H1 (cell line): ENCODE data around the gene TEX22. TPM values are rescaled to one million over a fixed set of nuclear protein-coding genes. Genes with fewer than 3 reads are reported as not detected.
A peak's percentile ranks its signal among the peaks of the same experiment; 100 is the strongest.

Experiments
- CTCF ChIA-PET: fragments of 300-600 bp; sonication (Branson Sonifier 250); formaldehyde crosslinking; loops from one replicate; lab custom pipeline; 2021; ENCODE audit not compliant: partially characterized antibody; lab: Charles Lee
- POLR2A ChIA-PET: fragments of 300-600 bp; sonication (Branson Sonifier 250); formaldehyde crosslinking; loops from one replicate; lab custom pipeline; 2021; ENCODE audit warnings: inconsistent platforms; ENCODE audit not compliant: partially characterized antibody; lab: Charles Lee
- DNase-seq, 2 experiments: peaks; one replicate each; pipeline versions ENCODE4 v3.0.0 to v3.0.0-alpha.2; 2010 to 2022; ENCODE audit warnings: low spot score in 2 of 2, low read depth in 1 of 2, mixed read lengths in 1 of 2
- FAIRE-seq: peaks from 2 replicates; lab custom pipeline; 2011; peaks lifted over from hg19 to GRCh38; lab: Jason Lieb, UNC
- H2AFZ ChIP-seq: 2 replicates; pipeline ENCODE4 v1.8.1; 2012; ENCODE audit warnings: low read length, inconsistent platforms
- H2AK5ac ChIP-seq: 2 replicates; pipeline ENCODE4 v1.6.1; 2013; ENCODE audit warnings: low read depth, low read length
- H2BK120ac ChIP-seq: replicated peaks from 2 replicates; pipeline ENCODE3; 2013; ENCODE audit warnings: low read depth, low read length, inconsistent platforms
- H2BK12ac ChIP-seq: 2 replicates; pipeline ENCODE4 v1.6.1; 2013; ENCODE audit warnings: low read depth, low read length
- H2BK15ac ChIP-seq: 2 replicates; pipeline ENCODE4 v1.6.1; 2013; ENCODE audit warnings: low read length
- H2BK20ac ChIP-seq: 2 replicates; pipeline ENCODE4 v1.6.1; 2013; ENCODE audit warnings: low read length
- H2BK5ac ChIP-seq: 2 replicates; pipeline ENCODE4 v1.6.1; 2013; ENCODE audit warnings: low read depth, low read length
- H3K14ac ChIP-seq: 2 replicates; pipeline ENCODE4 v1.6.1; 2013; ENCODE audit warnings: inconsistent platforms; ENCODE audit not compliant: insufficient read length
- H3K18ac ChIP-seq: 2 replicates; pipeline ENCODE4 v1.6.1; 2013; ENCODE audit warnings: low read length; ENCODE audit errors: extremely low read depth
- H3K23ac ChIP-seq: 2 replicates; pipeline ENCODE4 v1.6.1; 2013; ENCODE audit warnings: inconsistent platforms; ENCODE audit not compliant: insufficient read length
- H3K23me2 ChIP-seq: 2 replicates; pipeline ENCODE4 v1.6.1; 2013; ENCODE audit warnings: low read depth, low read length
- H3K27ac ChIP-seq: 2 replicates; pipeline ENCODE4 v1.6.1; 2011; ENCODE audit warnings: low read depth, low read length, inconsistent platforms
- H3K27me3 ChIP-seq, 4 experiments: replicated peaks in 1 of 4; 1 replicate in 1 of 4; 2 replicates in 3 of 4; pipeline versions ENCODE4 v1.6.1 to v1.8.1; 2011 to 2013; ENCODE audit warnings: low read length in 3 of 4, mild to moderate bottlenecking in 3 of 4, inconsistent platforms in 2 of 4, mixed read lengths in 2 of 4, moderate library complexity in 1 of 4; ENCODE audit not compliant: control insufficient read depth in 3 of 4, insufficient read depth in 3 of 4; ENCODE audit errors: extremely low read depth in 1 of 4
- H3K36me3 ChIP-seq, 4 experiments: 2 replicates each; pipeline versions ENCODE4 v1.6.1 to v1.8.1; 2011 to 2013; ENCODE audit warnings: mild to moderate bottlenecking in 4 of 4, low read length in 3 of 4, moderate library complexity in 2 of 4, control low read depth in 1 of 4, inconsistent platforms in 1 of 4; ENCODE audit not compliant: insufficient read depth in 4 of 4, control insufficient read depth in 2 of 4
- H3K4ac ChIP-seq: replicated peaks from 2 replicates; pipeline ENCODE3; 2013; ENCODE audit warnings: low read length, low read depth, mixed read lengths, inconsistent platforms; ENCODE audit not compliant: insufficient read length
- H3K4me1 ChIP-seq, 4 experiments: replicated peaks in 1 of 4; 1 replicate in 1 of 4; 2 replicates in 3 of 4; pipeline versions ENCODE4 v1.6.1 to v1.8.1; 2011 to 2013; ENCODE audit warnings: low read length in 3 of 4, inconsistent platforms in 2 of 4, mixed read lengths in 1 of 4; ENCODE audit not compliant: insufficient read depth in 4 of 4, control insufficient read depth in 3 of 4
- H3K4me2 ChIP-seq, 2 experiments: 2 replicates each; pipeline versions ENCODE4 v1.6.1 to v1.8.1; 2011 to 2013; ENCODE audit warnings: low read depth in 2 of 2, low read length in 2 of 2, control low read depth in 1 of 2, inconsistent platforms in 1 of 2, mild to moderate bottlenecking in 1 of 2; ENCODE audit not compliant: insufficient read depth in 1 of 2
- H3K4me3 ChIP-seq, 4 experiments: fragments of 200-600, 300-600 bp in 1 of 4; sonication (generic), shearing (Covaris generic), sonication (Bioruptor Twin) in 1 of 4; 2 replicates each; pipeline versions ENCODE4 v1.5.1 to v1.8.1; 2011 to 2016; ENCODE audit warnings: low read length in 4 of 4, low read depth in 3 of 4, control low read depth in 2 of 4, inconsistent platforms in 2 of 4, mild to moderate bottlenecking in 2 of 4, mixed read lengths in 1 of 4, moderate library complexity in 1 of 4; ENCODE audit not compliant: insufficient read depth in 2 of 4; ENCODE audit errors: extremely low read depth in 1 of 4
- H3K56ac ChIP-seq: replicated peaks from 2 replicates; pipeline ENCODE3; 2013; ENCODE audit warnings: low read depth, mild to moderate bottlenecking, mixed read lengths, low read length, inconsistent platforms; ENCODE audit not compliant: insufficient read length
- H3K79me1 ChIP-seq: 2 replicates; pipeline ENCODE4 v1.6.1; 2013; ENCODE audit warnings: low read depth, low read length, control low read depth
- H3K79me2 ChIP-seq, 2 experiments: 2 replicates each; pipeline versions ENCODE4 v1.6.1 to v1.8.1; 2012 to 2013; ENCODE audit warnings: low read length in 2 of 2, mild to moderate bottlenecking in 2 of 2, inconsistent platforms in 1 of 2; ENCODE audit not compliant: insufficient read depth in 2 of 2, control insufficient read depth in 1 of 2
- H3K9ac ChIP-seq, 4 experiments: replicated peaks in 1 of 4; 1 replicate in 1 of 4; 2 replicates in 3 of 4; pipeline versions ENCODE4 v1.6.1 to v1.8.1; 2011 to 2013; ENCODE audit warnings: low read depth in 3 of 4, low read length in 3 of 4, control low read depth in 2 of 4, mild to moderate bottlenecking in 2 of 4, moderate library complexity in 2 of 4, inconsistent platforms in 1 of 4; ENCODE audit errors: extremely low read depth in 1 of 4
- H3K9me3 ChIP-seq, 2 experiments: 2 replicates each; pipeline versions ENCODE4 v1.6.1 to v1.8.1; 2012 to 2013; ENCODE audit warnings: mild to moderate bottlenecking in 2 of 2, moderate library complexity in 2 of 2, control low read depth in 1 of 2, inconsistent platforms in 1 of 2, low read depth in 1 of 2, low read length in 1 of 2, mixed read lengths in 1 of 2; ENCODE audit not compliant: insufficient read depth in 2 of 2
- H4K20me1 ChIP-seq, 2 experiments: replicated peaks in 1 of 2; 2 replicates each; pipeline versions ENCODE3 to v1.8.1; 2011 to 2013; ENCODE audit warnings: inconsistent platforms in 2 of 2, low read length in 2 of 2, mild to moderate bottlenecking in 1 of 2; ENCODE audit not compliant: insufficient read depth in 2 of 2, control insufficient read depth in 1 of 2
- H4K5ac ChIP-seq: 2 replicates; pipeline ENCODE4 v1.6.1; 2013; ENCODE audit warnings: low read length, low read depth, mixed read lengths, inconsistent platforms; ENCODE audit not compliant: insufficient read length
- H4K8ac ChIP-seq: 2 replicates; pipeline ENCODE4 v1.8.0; 2013; ENCODE audit warnings: mild to moderate bottlenecking, moderate library complexity, low read length, inconsistent platforms; ENCODE audit not compliant: insufficient read depth; ENCODE audit errors: extremely low read depth
- H4K91ac ChIP-seq: replicated peaks from 2 replicates; pipeline ENCODE3; 2013; ENCODE audit warnings: low read length, mixed read lengths, inconsistent platforms; ENCODE audit not compliant: insufficient read length
- CBX8 ChIP-seq: fragments of 300-800, 300-1000 bp; sonication (generic); IDR thresholded peaks from 2 replicates; pipeline ENCODE4 v1.7.1; 2016; ENCODE audit warnings: low read depth, low read length, borderline replicate concordance
- JUND ChIP-seq: IDR thresholded peaks from 2 replicates; pipeline ENCODE4 v1.6.1; 2011; ENCODE audit warnings: mild to moderate bottlenecking, improper control_type of control experiment, low read length
- NANOG ChIP-seq: IDR thresholded peaks from 2 replicates; pipeline ENCODE4 v1.6.1; 2011; ENCODE audit warnings: low read length, low read depth, mild to moderate bottlenecking, inconsistent platforms; ENCODE audit not compliant: insufficient read depth, poor library complexity, severe bottlenecking
- POLR2A ChIP-seq, 2 experiments: IDR thresholded peaks; 1 replicate in 1 of 2; 2 replicates in 1 of 2; pipeline ENCODE4 v1.6.1; 2011; ENCODE audit warnings: low read depth in 2 of 2, low read length in 2 of 2, mild to moderate bottlenecking in 2 of 2; ENCODE audit errors: control extremely low read depth in 1 of 2
- RAD21 ChIP-seq, 2 experiments: IDR thresholded peaks in 1 of 2; conservative IDR thresholded peaks in 1 of 2; 2 replicates each; pipeline ENCODE4 v1.6.1; 2011; ENCODE audit warnings: low read depth in 2 of 2, low read length in 2 of 2, improper control_type of control experiment in 1 of 2, inconsistent platforms in 1 of 2, mild to moderate bottlenecking in 1 of 2, moderate library complexity in 1 of 2
- RFX5 ChIP-seq: IDR thresholded peaks from 2 replicates; pipeline ENCODE4 v1.6.1; 2011; ENCODE audit warnings: low read depth, low read length, improper control_type of control experiment, borderline replicate concordance
- WGBS, 2 experiments: shearing (Covaris generic) in 1 of 2; methylation state at CpG; one replicate each; pipeline versions ENCODE4 v1.1.6 to v1.1.7; 2013 to 2015; ENCODE audit warnings: low lambda C conversion rate in 2 of 2, mixed read lengths in 2 of 2, inconsistent platforms in 1 of 2, low coverage in 1 of 2, missing lambda C conversion rate in 1 of 2; ENCODE audit not compliant: insufficient replicate concordance in 2 of 2, insufficient coverage in 1 of 2, insufficient read length in 1 of 2; ENCODE audit errors: extremely low coverage in 1 of 2, missing lambda C conversion rate in 1 of 2; 5-methylcytosine and 5-hydroxymethylcytosine counted together
- polyA plus RNA-seq, 7 experiments: library from polyadenylated mRNA; depleted of rRNA in 3 of 7; stranded (reverse) in 5 of 7; unstranded in 2 of 7; fragments of >200 nt in 5 of 7; fragments of 200-250 nt in 2 of 7; gene quantifications; 1 replicate in 5 of 7; 2 replicates in 1 of 7; 4 replicates in 1 of 7; pipeline versions ENCODE4 v1.2.1 to v1.2.3, GENCODE V29; 2011 to 2013; ENCODE audit warnings: missing spikeins in 2 of 7, mixed read lengths in 2 of 7
- total RNA-seq: library from RNA; stranded (reverse); fragmentation: NEBNext Ultra II Directional; extraction: Animal tissue kit (Norgen Biotek cat#: 25700); gene quantifications from 2 replicates; pipeline ENCODE4 v1.2.1, GENCODE V29; 2021
- TF ChIP-seq, protein P1 (sequence below), 3 experiments: IDR thresholded peaks; 1 replicate in 2 of 3; 2 replicates in 1 of 3; pipeline versions ENCODE4 v1.5.1 to v1.6.1; 2011; ENCODE audit warnings: low read length in 3 of 3, mild to moderate bottlenecking in 3 of 3, inconsistent platforms in 2 of 3, low read depth in 1 of 3, moderate library complexity in 1 of 3; ENCODE audit not compliant: insufficient read depth in 1 of 3; ENCODE audit errors: control extremely low read depth in 1 of 3

TEX22 gene
- total and polyA plus RNA-seq, 2 of the 8 experiments (the other 6 are each of a cell fraction or from before 2014, with no cell fraction given): 0.24 to 0.39 TPM

DNA sequence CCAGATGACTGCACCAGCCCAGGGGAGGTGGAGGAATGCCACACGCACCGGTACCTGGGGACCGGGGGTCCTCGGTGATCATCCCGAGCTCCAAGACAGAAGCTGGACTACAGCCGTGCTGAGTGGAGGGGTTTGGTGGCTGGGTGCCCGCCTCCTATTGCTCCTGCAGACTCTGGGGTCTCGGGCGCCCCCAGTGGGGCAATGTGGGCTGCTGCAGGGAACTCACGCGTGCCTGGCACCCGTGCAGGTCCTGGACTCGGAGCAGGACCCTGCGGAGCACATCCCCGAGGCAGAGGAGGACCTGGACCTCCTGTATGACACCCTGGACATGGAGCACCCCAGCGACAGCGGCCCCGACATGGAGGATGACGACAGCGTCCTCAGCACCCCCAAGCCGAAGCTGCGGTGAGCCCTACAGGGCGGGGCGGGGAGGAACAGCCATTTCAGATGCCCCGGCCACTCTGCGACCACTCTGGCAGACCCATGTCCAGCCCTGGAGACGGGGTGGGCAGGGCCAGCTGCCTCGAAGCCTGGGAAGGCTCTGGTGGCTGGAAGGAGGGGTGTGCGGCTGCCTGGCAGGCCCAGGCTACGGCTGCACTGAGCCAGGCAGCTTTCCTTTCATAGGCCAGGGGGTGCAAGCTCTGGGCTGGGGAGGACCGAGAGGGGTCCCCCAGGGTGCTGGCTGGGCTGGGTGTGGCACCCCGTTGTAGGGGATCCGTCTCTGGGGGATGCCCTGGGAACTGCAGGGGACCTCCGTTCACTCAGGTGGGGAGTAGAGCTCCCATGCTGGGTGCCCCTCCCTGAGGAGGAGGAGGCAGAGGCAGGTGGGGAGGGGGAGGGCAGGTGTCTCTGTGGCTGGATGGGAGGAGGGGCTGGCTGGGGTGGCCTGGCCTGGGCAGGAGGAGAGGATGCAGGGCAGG lies 21.6 kb upstream of the TEX22 start:
- no peak overlapping the region for H2BK12ac ChIP-seq
- H3K9ac ChIP-seq: no peak overlapping the region
- no peak overlapping the region for H4K8ac ChIP-seq
- H3K23ac ChIP-seq: no peak overlapping the region
- H3K9me3 ChIP-seq: peaks cover 0 to 4% of the 10 kb centered on the region in 2 experiments; a peak in 1 of 4 replicates
- H3K27ac ChIP-seq: no peak overlapping the region
- no peak overlapping the region for H4K91ac ChIP-seq
- H3K18ac ChIP-seq: no peak overlapping the region
- TF ChIP-seq, protein P1, sequence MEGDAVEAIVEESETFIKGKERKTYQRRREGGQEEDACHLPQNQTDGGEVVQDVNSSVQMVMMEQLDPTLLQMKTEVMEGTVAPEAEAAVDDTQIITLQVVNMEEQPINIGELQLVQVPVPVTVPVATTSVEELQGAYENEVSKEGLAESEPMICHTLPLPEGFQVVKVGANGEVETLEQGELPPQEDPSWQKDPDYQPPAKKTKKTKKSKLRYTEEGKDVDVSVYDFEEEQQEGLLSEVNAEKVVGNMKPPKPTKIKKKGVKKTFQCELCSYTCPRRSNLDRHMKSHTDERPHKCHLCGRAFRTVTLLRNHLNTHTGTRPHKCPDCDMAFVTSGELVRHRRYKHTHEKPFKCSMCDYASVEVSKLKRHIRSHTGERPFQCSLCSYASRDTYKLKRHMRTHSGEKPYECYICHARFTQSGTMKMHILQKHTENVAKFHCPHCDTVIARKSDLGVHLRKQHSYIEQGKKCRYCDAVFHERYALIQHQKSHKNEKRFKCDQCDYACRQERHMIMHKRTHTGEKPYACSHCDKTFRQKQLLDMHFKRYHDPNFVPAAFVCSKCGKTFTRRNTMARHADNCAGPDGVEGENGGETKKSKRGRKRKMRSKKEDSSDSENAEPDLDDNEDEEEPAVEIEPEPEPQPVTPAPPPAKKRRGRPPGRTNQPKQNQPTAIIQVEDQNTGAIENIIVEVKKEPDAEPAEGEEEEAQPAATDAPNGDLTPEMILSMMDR (IDR thresholded peaks at IDR 0.05; ENCODE audit: control extremely low read depth in 1 of 3, insufficient read depth in 1 of 3, low read depth in 1 of 3, low read length in 3 of 3): peak in 2 of 3 experiments; percentile 38 to 40; a peak in 3 of 4 replicates
- TF ChIP-seq NANOG (no peak), POLR2A (IDR thresholded peaks at IDR 0.05; ENCODE audit: control extremely low read depth in 1 of 2, low read depth in 2 of 2, low read length in 2 of 2) (no peak), RFX5 (no peak), RAD21 (IDR thresholded peaks at IDR 0.05 in 1 of 2, conservative IDR thresholded peaks at IDR 0.05 in 1 of 2; ENCODE audit: low read depth in 2 of 2, low read length in 2 of 2) (peak; percentile 10 to 33; a peak in 1 of 4 replicates), JUND (no peak), CBX8 (no peak)
- TF ChIP-seq, all 59 proteins: peak for 2
- Histone ChIP-seq H2AK5ac (no peak overlapping the region), H3K4me1 (no peaks in the 10 kb centered on the region), H3K4me3 (no peak overlapping the region), H2BK120ac (no peak overlapping the region), H2BK20ac (no peak overlapping the region), H3K4ac (no peak overlapping the region), H4K5ac (no peak overlapping the region), H3K56ac (no peak overlapping the region), H3K79me2 (no peaks in the 10 kb centered on the region), H3K14ac (no peak overlapping the region), H3K4me2 (no peak overlapping the region), H2AFZ (no peak overlapping the region), H3K36me3 (peaks cover 0 to under 1% (median 0%) of the 10 kb centered on the region in 4 experiments; a peak in 2 of 8 replicates), H4K20me1 (peaks cover 0 to 9% of the 10 kb centered on the region in 2 experiments), H2BK5ac (no peak overlapping the region), H2BK15ac (no peak overlapping the region), H3K23me2 (no peaks in the 10 kb centered on the region), H3K27me3 (no peaks in the 10 kb centered on the region; a peak in 1 of 7 replicates), H3K79me1 (no peaks in the 10 kb centered on the region)
- peak in 1 of 2 experiments; percentile 64 for DNase-seq
- 91% methylated on average over 25 of the region's 34 CpGs; no CpG with 5 or more reads in 1 of the 2 experiments for WGBS, 2 experiments
- ChIA-PET CTCF (interaction anchor here (0.8 to 3.0 kb wide), 17 partner anchors 8 to 175 kb away, joined by 3 to 10 read pairs (median 4); no protein-coding TSS in a partner anchor), POLR2A (interaction anchor here (0.8 to 1.6 kb wide), 3 partner anchors 14 to 107 kb away, joined by 3 to 5 read pairs (median 4); no protein-coding TSS in a partner anchor)
- no peak for FAIRE-seq
